Stimulated activated CD8-positive, alpha-beta memory T cell treated with anti-CD3 and anti-CD28 coated beads, Interleukin-12 subunit alpha, Interleukin-12 subunit beta, amount 100 ng/mL, for 1 hour (primary cell): ENCODE data around the gene CBLN3.

ENCODE experiments used
- DNase-seq: peaks from one replicate; pipeline ENCODE4 v3.0.0-alpha.2; 2020; ENCODE audit warnings: low read depth

Gene CBLN3

GRCh38 chr14:24381363-24382063 lies 48.0 kb downstream of the CBLN3 start:
- no peak for DNase-seq

- DNase-seq: no peak
Observed at GRCh38 chr14:24379907-24380730, 49.3 kb downstream of the CBLN3 start.

- no peak for DNase-seq
Observed at GRCh38 chr14:24378981-24379906, 50.2 kb downstream of the CBLN3 start.

GRCh38 chr14:24378327-24378726 lies 51.1 kb downstream of the CBLN3 start:
- no peak for DNase-seq

- no peak for DNase-seq
Observed at GRCh38 chr14:24377657-24378056, 51.8 kb downstream of the CBLN3 start.

GRCh38 chr14:24377126-24377525 lies 52.3 kb downstream of the CBLN3 start:
- DNase-seq: no peak
